GM23248 (cell line): Measurements from ENCODE around the gene TBCEL. TPM values are rescaled to one million over a fixed set of nuclear protein-coding genes. Genes with fewer than 3 reads are reported as not detected.

Experiments
- DNase-seq: peaks from one replicate; pipeline ENCODE4 v3.0.0-alpha.2; 2015
- H2AFZ ChIP-seq: fragments of 200-600 bp; sonication (generic); 2 replicates; pipeline ENCODE4 v1.6.1; 2016; ENCODE audit warnings: antibody characterized with exemption
- H3F3A ChIP-seq: fragments of 200-600 bp; sonication (generic); 2 replicates; pipeline ENCODE4 v1.6.1; 2016; ENCODE audit warnings: mild to moderate bottlenecking, antibody characterized with exemption, mixed run types; ENCODE audit not compliant: insufficient read depth
- H3K27ac ChIP-seq: fragments of 200-600 bp; sonication (generic); 2 replicates; pipeline ENCODE4 v1.5.1; 2016; ENCODE audit warnings: mild to moderate bottlenecking
- H3K27me3 ChIP-seq: fragments of 200-600 bp; sonication (generic); replicated peaks from 2 replicates; pipeline ENCODE4 v1.6.1; 2016; ENCODE audit warnings: mild to moderate bottlenecking; ENCODE audit not compliant: insufficient read depth
- H3K36me3 ChIP-seq: fragments of 200-600 bp; sonication (generic); 2 replicates; pipeline ENCODE4 v1.6.1; 2016; ENCODE audit warnings: low read depth, mild to moderate bottlenecking
- H3K4me1 ChIP-seq: fragments of 200-600 bp; sonication (generic); 2 replicates; pipeline ENCODE4 v1.6.1; 2016; ENCODE audit warnings: mild to moderate bottlenecking; ENCODE audit not compliant: insufficient read depth
- H3K4me2 ChIP-seq: fragments of 200-600 bp; sonication (generic); one replicate; pipeline ENCODE4 v1.6.1; 2016; ENCODE audit warnings: mild to moderate bottlenecking; ENCODE audit not compliant: unreplicated experiment
- H3K4me3 ChIP-seq: fragments of 200-600 bp; sonication (generic); 2 replicates; pipeline ENCODE4 v1.5.1; 2016; ENCODE audit warnings: mild to moderate bottlenecking
- H3K79me2 ChIP-seq: fragments of 200-600 bp; sonication (generic); 2 replicates; pipeline ENCODE4 v1.6.1; 2016; ENCODE audit warnings: mild to moderate bottlenecking; ENCODE audit not compliant: insufficient read depth
- H3K9ac ChIP-seq: fragments of 200-600 bp; sonication (generic); 2 replicates; pipeline ENCODE4 v1.6.1; 2016; ENCODE audit warnings: mild to moderate bottlenecking
- H3K9me2 ChIP-seq: fragments of 200-600 bp; sonication (generic); 2 replicates; pipeline ENCODE4 v1.6.1; 2016; ENCODE audit warnings: mixed run types, mild to moderate bottlenecking, moderate library complexity; ENCODE audit not compliant: insufficient read depth
- H3K9me3 ChIP-seq: fragments of 200-600 bp; sonication (generic); one replicate; pipeline ENCODE4 v1.6.1; 2017; ENCODE audit warnings: low read depth
- H4K20me1 ChIP-seq: fragments of 200-600 bp; sonication (generic); 2 replicates; pipeline ENCODE4 v1.6.0; 2016; ENCODE audit not compliant: insufficient read depth
- EZH2 ChIP-seq: fragments of 200-600 bp; sonication (generic); IDR thresholded peaks from 2 replicates; pipeline ENCODE4 v1.6.1; 2018; ENCODE audit warnings: antibody characterized with exemption, mild to moderate bottlenecking; ENCODE audit not compliant: insufficient read depth, poor library complexity, severe bottlenecking
- EZH2phosphoT487 ChIP-seq: fragments of 200-600 bp; sonication (generic); IDR thresholded peaks from 2 replicates; pipeline ENCODE4 v1.6.1; 2018; ENCODE audit warnings: antibody characterized with exemption, moderate library complexity, mild to moderate bottlenecking, low read depth; ENCODE audit not compliant: insufficient read depth
- WGBS, 2 experiments: methylation state at CpG; one replicate each; pipeline ENCODE4 v1.1.6; 2015 to 2017; ENCODE audit warnings: low lambda C conversion rate in 2 of 2, low coverage in 1 of 2; ENCODE audit errors: missing lambda C conversion rate in 2 of 2; 5-methylcytosine and 5-hydroxymethylcytosine counted together
- in situ Hi-C: fragments of 300-500 bp; cut with MboI; formaldehyde crosslinking; loops from 2 replicates; pipeline ENCODE4 v1.15.0; 2020
- polyA plus RNA-seq: library from polyadenylated mRNA; unstranded; fragments of >200 nt; fragmentation: Nextera tagmentation; extraction: Ambion mirVana; gene quantifications from 2 replicates; pipeline ENCODE4 v1.2.1, GENCODE V29; 2016
- total RNA-seq: library from RNA; depleted of rRNA; stranded (reverse); fragments of >200 nt; shearing (Covaris generic); gene quantifications from 2 replicates; pipeline ENCODE4 v1.2.3, GENCODE V29; 2014

Gene TBCEL
- total and polyA plus RNA-seq, 2 experiments from 2014 or later: 13.0 to 27.9 TPM

- H3K79me2 ChIP-seq: peaks cover 82% of the 10 kb centered on the region
- H4K20me1 ChIP-seq: peaks cover 9% of the 10 kb centered on the region; the same call in 1 of the 2 replicates
- no peak overlapping the region for H2AFZ ChIP-seq
- no peaks in the 10 kb centered on the region for H3K9me2 ChIP-seq
- H3K4me2 ChIP-seq: no peak overlapping the region
- H3K9ac ChIP-seq: no peak overlapping the region
- H3K9me3 ChIP-seq: no peaks in the 10 kb centered on the region
- no peak overlapping the region for H3K27ac ChIP-seq
- no peak for DNase-seq
- H3K4me1 ChIP-seq: no peaks in the 10 kb centered on the region
- peaks cover 15% of the 10 kb centered on the region; the same call in 1 of the 2 replicates for H3K36me3 ChIP-seq
- H3F3A ChIP-seq: no peaks in the 10 kb centered on the region
- no peaks in the 10 kb centered on the region for H3K27me3 ChIP-seq
- TF ChIP-seq EZH2phosphoT487 (no peak), EZH2 (no peak)
- in situ Hi-C loops: no loop called here
- H3K4me3 ChIP-seq: no peak overlapping the region
- 92 to 96% methylated on average over 1 of the region's 1 CpG for WGBS, 2 experiments
These were observed 18.4 kb downstream of the TBCEL start for GRCh38 chr11:121042296-121042695.

- in situ Hi-C loops: no loop called here
- WGBS, 2 experiments: 74 to 85% methylated on average over 1 of the region's 1 CpG
- no peak for DNase-seq
- Histone ChIP-seq H3K9me3 (no peaks in the 10 kb centered on the region), H4K20me1 (no peaks in the 10 kb centered on the region), H3K27me3 (no peaks in the 10 kb centered on the region), H3K9ac (no peak overlapping the region), H3K4me2 (no peak overlapping the region), H2AFZ (no peak overlapping the region), H3K36me3 (peaks cover 29% of the 10 kb centered on the region; the same call in 1 of the 2 replicates), H3K79me2 (peaks cover 27% of the 10 kb centered on the region), H3K4me3 (no peak overlapping the region), H3K4me1 (no peaks in the 10 kb centered on the region), H3K9me2 (no peaks in the 10 kb centered on the region), H3K27ac (no peak overlapping the region; the same call in 1 of the 2 replicates), H3F3A (0 out of 2 replicates have a peak, but pooled peaks cover 6% of the 10 kb centered on the region)
- TF ChIP-seq EZH2phosphoT487: no peak
- TF ChIP-seq EZH2: no peak
These were observed 24.0 kb downstream of the TBCEL start for GRCh38 chr11:121047926-121048325.

DNA sequence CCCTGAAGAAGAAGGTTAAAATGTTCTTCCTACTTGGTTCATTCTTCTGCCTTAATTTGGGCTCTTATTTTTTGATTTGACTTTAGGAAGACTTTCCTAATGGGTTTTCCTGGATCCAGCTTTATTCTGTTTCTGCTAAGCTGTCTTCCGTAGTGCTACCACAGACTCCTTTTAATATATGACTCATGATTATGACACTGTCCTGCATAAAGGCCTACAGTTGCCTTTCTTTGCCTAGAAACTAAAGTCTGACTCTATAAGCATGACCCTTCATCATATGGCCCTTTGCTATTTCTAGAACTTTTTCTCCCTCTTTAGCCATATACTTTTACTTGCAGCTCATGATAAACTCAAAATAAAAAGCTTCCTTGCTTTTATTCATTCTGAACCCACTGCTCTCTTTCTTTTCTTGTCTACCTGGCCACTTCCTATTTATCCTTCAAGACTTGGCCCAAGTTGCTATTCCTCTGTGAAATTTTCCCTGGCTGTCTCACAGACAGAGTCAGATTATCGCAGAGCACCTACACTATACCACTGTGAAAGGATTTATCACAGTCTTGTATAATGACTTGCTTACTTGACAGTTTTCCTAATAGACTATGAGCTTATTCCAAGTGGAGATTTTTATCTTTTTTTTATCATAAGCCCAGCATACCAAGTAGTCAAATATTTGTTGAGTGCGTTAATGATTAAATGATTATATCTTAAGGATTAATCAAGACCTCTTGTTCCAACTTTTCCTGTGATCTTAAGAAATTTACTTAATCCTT, 24.7 kb downstream of the TBCEL start:
- H3K9me3 ChIP-seq: no peaks in the 10 kb centered on the region
- peaks cover 36% of the 10 kb centered on the region for H3K36me3 ChIP-seq
- H4K20me1 ChIP-seq: no peaks in the 10 kb centered on the region
- H3K79me2 ChIP-seq: peaks cover 20% of the 10 kb centered on the region; the same call in 1 of the 2 replicates
- H3K27ac ChIP-seq: no peak overlapping the region; the same call in 1 of the 2 replicates
- H3K4me3 ChIP-seq: no peak overlapping the region
- H2AFZ ChIP-seq: no peak overlapping the region
- in situ Hi-C loops: no loop called here
- no peak overlapping the region for H3K9ac ChIP-seq
- TF ChIP-seq EZH2phosphoT487 (no peak), EZH2 (no peak)
- H3K27me3 ChIP-seq: no peaks in the 10 kb centered on the region
- H3F3A ChIP-seq: 0 out of 2 replicates have a peak, but pooled peaks cover 6% of the 10 kb centered on the region
- 79 to 80% methylated on average over 3 of the region's 3 CpGs for WGBS, 2 experiments
- no peaks in the 10 kb centered on the region for H3K4me1 ChIP-seq
- H3K9me2 ChIP-seq: no peaks in the 10 kb centered on the region
- H3K4me2 ChIP-seq: no peak overlapping the region
- peak; percentile 57 for DNase-seq

GRCh38 chr11:121053244-121053643, 29.3 kb downstream of the TBCEL start:
- Histone ChIP-seq H3F3A (0 out of 2 replicates have a peak, but pooled peaks cover 6% of the 10 kb centered on the region), H3K9ac (no peak overlapping the region), H4K20me1 (no peaks in the 10 kb centered on the region), H3K9me2 (no peaks in the 10 kb centered on the region), H3K36me3 (peaks cover 52% of the 10 kb centered on the region), H3K27me3 (no peaks in the 10 kb centered on the region), H3K4me3 (no peak overlapping the region), H3K79me2 (no peaks in the 10 kb centered on the region), H3K27ac (no peak overlapping the region), H2AFZ (no peak overlapping the region), H3K4me1 (no peaks in the 10 kb centered on the region), H3K9me3 (no peaks in the 10 kb centered on the region), H3K4me2 (no peak overlapping the region)
- TF ChIP-seq EZH2phosphoT487 (no peak), EZH2 (no peak)
- in situ Hi-C loops: no loop called here
- WGBS, 2 experiments: 97 to 98% methylated on average over 4 of the region's 4 CpGs
- DNase-seq: no peak
